ENCODE results near the gene AGGF1. TPM values are rescaled to one million over a fixed set of nuclear protein-coding genes. Genes with fewer than 3 reads are reported as not detected.

AGGF1 gene
- total and polyA plus RNA-seq, 2 experiments from 2014 or later, result 24.4 to 27.5 TPM

DNA sequence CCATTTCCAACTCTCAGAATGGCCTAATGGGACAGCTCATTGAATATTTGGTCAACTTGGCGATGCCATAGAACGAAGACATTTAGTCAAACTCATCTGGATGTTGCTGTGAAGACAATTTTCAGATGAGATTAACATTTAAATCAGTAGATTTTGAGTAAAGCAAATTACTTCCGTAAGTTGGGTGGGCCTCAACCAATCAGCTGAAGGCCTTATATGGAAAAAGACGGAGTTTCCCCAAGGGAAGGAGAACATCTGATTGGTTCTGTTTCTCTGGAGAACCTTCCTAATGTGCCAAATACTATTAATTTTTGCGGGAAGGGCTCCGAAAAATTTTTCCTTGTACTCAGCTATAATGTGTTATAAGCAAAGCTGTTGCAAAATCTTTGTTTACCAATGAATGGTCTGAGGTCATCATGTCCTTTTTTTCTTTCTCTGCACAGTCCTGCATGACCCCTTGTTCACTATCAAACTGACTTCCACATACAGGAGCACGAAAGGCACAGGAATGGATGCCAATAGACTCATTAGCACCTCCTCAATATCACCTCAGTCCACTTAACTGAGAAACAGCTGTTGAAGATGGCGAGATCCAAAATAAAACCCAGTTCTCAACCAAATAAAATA is 49.6 kb upstream of the AGGF1 start (continued):
- TF ChIP-seq, protein P1, sequence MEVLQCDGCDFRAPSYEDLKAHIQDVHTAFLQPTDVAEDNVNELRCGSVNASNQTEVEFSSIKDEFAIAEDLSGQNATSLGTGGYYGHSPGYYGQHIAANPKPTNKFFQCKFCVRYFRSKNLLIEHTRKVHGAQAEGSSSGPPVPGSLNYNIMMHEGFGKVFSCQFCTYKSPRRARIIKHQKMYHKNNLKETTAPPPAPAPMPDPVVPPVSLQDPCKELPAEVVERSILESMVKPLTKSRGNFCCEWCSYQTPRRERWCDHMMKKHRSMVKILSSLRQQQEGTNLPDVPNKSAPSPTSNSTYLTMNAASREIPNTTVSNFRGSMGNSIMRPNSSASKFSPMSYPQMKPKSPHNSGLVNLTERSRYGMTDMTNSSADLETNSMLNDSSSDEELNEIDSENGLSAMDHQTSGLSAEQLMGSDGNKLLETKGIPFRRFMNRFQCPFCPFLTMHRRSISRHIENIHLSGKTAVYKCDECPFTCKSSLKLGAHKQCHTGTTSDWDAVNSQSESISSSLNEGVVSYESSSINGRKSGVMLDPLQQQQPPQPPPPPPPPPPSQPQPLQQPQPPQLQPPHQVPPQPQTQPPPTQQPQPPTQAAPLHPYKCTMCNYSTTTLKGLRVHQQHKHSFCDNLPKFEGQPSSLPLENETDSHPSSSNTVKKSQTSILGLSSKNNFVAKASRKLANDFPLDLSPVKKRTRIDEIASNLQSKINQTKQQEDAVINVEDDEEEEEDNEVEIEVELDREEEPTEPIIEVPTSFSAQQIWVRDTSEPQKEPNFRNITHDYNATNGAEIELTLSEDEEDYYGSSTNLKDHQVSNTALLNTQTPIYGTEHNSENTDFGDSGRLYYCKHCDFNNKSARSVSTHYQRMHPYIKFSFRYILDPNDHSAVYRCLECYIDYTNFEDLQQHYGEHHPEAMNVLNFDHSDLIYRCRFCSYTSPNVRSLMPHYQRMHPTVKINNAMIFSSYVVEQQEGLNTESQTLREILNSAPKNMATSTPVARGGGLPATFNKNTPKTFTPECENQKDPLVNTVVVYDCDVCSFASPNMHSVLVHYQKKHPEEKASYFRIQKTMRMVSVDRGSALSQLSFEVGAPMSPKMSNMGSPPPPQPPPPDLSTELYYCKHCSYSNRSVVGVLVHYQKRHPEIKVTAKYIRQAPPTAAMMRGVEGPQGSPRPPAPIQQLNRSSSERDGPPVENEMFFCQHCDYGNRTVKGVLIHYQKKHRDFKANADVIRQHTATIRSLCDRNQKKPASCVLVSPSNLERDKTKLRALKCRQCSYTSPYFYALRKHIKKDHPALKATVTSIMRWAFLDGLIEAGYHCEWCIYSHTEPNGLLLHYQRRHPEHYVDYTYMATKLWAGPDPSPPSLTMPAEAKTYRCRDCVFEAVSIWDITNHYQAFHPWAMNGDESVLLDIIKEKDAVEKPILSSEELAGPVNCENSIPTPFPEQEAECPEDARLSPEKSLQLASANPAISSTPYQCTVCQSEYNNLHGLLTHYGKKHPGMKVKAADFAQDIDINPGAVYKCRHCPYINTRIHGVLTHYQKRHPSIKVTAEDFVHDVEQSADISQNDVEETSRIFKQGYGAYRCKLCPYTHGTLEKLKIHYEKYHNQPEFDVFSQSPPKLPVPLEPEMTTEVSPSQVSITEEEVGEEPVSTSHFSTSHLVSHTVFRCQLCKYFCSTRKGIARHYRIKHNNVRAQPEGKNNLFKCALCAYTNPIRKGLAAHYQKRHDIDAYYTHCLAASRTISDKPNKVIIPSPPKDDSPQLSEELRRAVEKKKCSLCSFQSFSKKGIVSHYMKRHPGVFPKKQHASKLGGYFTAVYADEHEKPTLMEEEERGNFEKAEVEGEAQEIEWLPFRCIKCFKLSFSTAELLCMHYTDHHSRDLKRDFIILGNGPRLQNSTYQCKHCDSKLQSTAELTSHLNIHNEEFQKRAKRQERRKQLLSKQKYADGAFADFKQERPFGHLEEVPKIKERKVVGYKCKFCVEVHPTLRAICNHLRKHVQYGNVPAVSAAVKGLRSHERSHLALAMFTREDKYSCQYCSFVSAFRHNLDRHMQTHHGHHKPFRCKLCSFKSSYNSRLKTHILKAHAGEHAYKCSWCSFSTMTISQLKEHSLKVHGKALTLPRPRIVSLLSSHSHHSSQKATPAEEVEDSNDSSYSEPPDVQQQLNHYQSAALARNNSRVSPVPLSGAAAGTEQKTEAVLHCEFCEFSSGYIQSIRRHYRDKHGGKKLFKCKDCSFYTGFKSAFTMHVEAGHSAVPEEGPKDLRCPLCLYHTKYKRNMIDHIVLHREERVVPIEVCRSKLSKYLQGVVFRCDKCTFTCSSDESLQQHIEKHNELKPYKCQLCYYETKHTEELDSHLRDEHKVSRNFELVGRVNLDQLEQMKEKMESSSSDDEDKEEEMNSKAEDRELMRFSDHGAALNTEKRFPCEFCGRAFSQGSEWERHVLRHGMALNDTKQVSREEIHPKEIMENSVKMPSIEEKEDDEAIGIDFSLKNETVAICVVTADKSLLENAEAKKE (CRISPR knock-in tag; IDR thresholded peaks at IDR 0.05), result no peak
- TF ChIP-seq EZH2 (IDR thresholded peaks at IDR 0.05; ENCODE audit: low read depth, unreplicated experiment) (no peak), EZH2phosphoT487 (IDR thresholded peaks at IDR 0.05; ENCODE audit: unreplicated experiment) (no peak), NANOG (IDR thresholded peaks at IDR 0.05; ENCODE audit: borderline replicate concordance) (no peak), ZNF114 (CRISPR knock-in tag; IDR thresholded peaks at IDR 0.05) (no peak), JUNB (IDR thresholded peaks at IDR 0.05; ENCODE audit: unreplicated experiment) (no peak)
- TF ChIP-seq, protein P2, sequence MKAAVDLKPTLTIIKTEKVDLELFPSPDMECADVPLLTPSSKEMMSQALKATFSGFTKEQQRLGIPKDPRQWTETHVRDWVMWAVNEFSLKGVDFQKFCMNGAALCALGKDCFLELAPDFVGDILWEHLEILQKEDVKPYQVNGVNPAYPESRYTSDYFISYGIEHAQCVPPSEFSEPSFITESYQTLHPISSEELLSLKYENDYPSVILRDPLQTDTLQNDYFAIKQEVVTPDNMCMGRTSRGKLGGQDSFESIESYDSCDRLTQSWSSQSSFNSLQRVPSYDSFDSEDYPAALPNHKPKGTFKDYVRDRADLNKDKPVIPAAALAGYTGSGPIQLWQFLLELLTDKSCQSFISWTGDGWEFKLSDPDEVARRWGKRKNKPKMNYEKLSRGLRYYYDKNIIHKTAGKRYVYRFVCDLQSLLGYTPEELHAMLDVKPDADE (IDR thresholded peaks at IDR 0.05), result no peak
- TF ChIP-seq, protein P3, sequence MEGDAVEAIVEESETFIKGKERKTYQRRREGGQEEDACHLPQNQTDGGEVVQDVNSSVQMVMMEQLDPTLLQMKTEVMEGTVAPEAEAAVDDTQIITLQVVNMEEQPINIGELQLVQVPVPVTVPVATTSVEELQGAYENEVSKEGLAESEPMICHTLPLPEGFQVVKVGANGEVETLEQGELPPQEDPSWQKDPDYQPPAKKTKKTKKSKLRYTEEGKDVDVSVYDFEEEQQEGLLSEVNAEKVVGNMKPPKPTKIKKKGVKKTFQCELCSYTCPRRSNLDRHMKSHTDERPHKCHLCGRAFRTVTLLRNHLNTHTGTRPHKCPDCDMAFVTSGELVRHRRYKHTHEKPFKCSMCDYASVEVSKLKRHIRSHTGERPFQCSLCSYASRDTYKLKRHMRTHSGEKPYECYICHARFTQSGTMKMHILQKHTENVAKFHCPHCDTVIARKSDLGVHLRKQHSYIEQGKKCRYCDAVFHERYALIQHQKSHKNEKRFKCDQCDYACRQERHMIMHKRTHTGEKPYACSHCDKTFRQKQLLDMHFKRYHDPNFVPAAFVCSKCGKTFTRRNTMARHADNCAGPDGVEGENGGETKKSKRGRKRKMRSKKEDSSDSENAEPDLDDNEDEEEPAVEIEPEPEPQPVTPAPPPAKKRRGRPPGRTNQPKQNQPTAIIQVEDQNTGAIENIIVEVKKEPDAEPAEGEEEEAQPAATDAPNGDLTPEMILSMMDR (conservative IDR thresholded peaks at IDR 0.05; ENCODE audit: low read depth in 2 of 2), result no peak
